GM19395 (cell line): ENCODE measurements around the gene SETDB2.
A peak's percentile ranks its signal among the peaks of the same experiment; 100 is the strongest.

Experiments
- ATAC-seq: cut with Tn5 transposase; IDR thresholded peaks from one replicate; pipeline ENCODE4 v1.9.1; 2021; ENCODE audit warnings: mild to moderate bottlenecking, moderate library complexity; ENCODE audit not compliant: unreplicated experiment

SETDB2 gene

GRCh38 chr13:49528161-49528560, 84.1 kb downstream of the SETDB2 start:
- no peak for ATAC-seq

- ATAC-seq: peak; percentile 78
Observed at GRCh38 chr13:49530457-49530856, 86.4 kb downstream of the SETDB2 start.

GRCh38 chr13:49532593-49532992, 88.5 kb downstream of the SETDB2 start:
- no peak for ATAC-seq

GRCh38 chr13:49533011-49533410, 88.9 kb downstream of the SETDB2 start:
- no peak for ATAC-seq

- ATAC-seq: no peak
Observed at GRCh38 chr13:49533591-49534269, 89.7 kb downstream of the SETDB2 start.

GRCh38 chr13:49536144-49536873, 92.2 kb downstream of the SETDB2 start:
- ATAC-seq: no peak

- ATAC-seq: no peak
Observed at GRCh38 chr13:49538404-49538803, 94.3 kb downstream of the SETDB2 start.

- no peak for ATAC-seq
Observed at GRCh38 chr13:49539313-49539712, 95.2 kb downstream of the SETDB2 start.

GRCh38 chr13:49539746-49540145, 95.7 kb downstream of the SETDB2 start:
- no peak for ATAC-seq

GRCh38 chr13:49540552-49540951, 96.5 kb downstream of the SETDB2 start:
- ATAC-seq: no peak

GRCh38 chr13:49543656-49544055, 99.6 kb downstream of the SETDB2 start:
- ATAC-seq: no peak
